CD4-positive, CD25-positive, alpha-beta regulatory T cell (primary cell): ENCODE results near the gene LIMS2. TPM values are rescaled to one million over a fixed set of nuclear protein-coding genes. Genes with fewer than 3 reads are reported as not detected.

Source experiments
- ATAC-seq, 2 donors: fragments of 150-1000 bp; cut with Tn5 transposase; one replicate each; pipeline ENCODE4 v1.10.0; 2021; ENCODE audit warnings: low read depth in 2 of 2, moderate number of reproducible peaks in 2 of 2, moderate library complexity in 1 of 2
- DNase-seq, 3 donors: peaks; one replicate each; pipeline versions ENCODE4 v3.0.0 to v3.0.0-alpha.2; 2012 to 2022; ENCODE audit warnings: mixed read lengths in 1 of 3
- H3K27ac ChIP-seq: one replicate; pipeline ENCODE4 v1.7.0; 2013; ENCODE audit warnings: mild to moderate bottlenecking, low read length; ENCODE audit not compliant: insufficient read depth, poor library complexity, severe bottlenecking
- H3K27me3 ChIP-seq: one replicate; pipeline ENCODE4 v1.7.0; 2013; ENCODE audit warnings: low read length; ENCODE audit not compliant: control insufficient read depth, insufficient read depth
- H3K36me3 ChIP-seq: one replicate; pipeline ENCODE4 v1.7.0; 2013; ENCODE audit warnings: mild to moderate bottlenecking, low read length, moderate library complexity; ENCODE audit not compliant: control insufficient read depth, insufficient read depth
- H3K4me1 ChIP-seq: 2 replicates; pipeline ENCODE4 v1.7.0; 2013; ENCODE audit warnings: mild to moderate bottlenecking, low read length; ENCODE audit not compliant: insufficient read depth, control insufficient read depth, poor library complexity, severe bottlenecking
- H3K4me3 ChIP-seq: one replicate; pipeline ENCODE4 v1.7.0; 2013; ENCODE audit warnings: low read depth, mild to moderate bottlenecking, low read length, moderate library complexity
- H3K9me3 ChIP-seq, 2 experiments: 1 replicate in 1 of 2; 2 replicates in 1 of 2; pipeline ENCODE4 v1.7.0; 2013; ENCODE audit warnings: low read length in 2 of 2, mild to moderate bottlenecking in 1 of 2, moderate library complexity in 1 of 2; ENCODE audit not compliant: control insufficient read depth in 2 of 2
- H3K27ac Mint-ChIP-seq, 3 donors: one replicate each; pipeline ENCODE4 v1.8.0; 2020 to 2022; ENCODE audit warnings: mild to moderate bottlenecking in 3 of 3, mixed read lengths in 3 of 3, moderate library complexity in 2 of 3
- H3K27me3 Mint-ChIP-seq: one replicate; pipeline ENCODE4 v1.8.0; 2022; ENCODE audit warnings: mild to moderate bottlenecking, mixed read lengths
- H3K36me3 Mint-ChIP-seq: one replicate; pipeline ENCODE4 v1.8.0; 2020; ENCODE audit warnings: mixed read lengths
- H3K4me1 Mint-ChIP-seq, 4 donors: one replicate each; pipeline ENCODE4 v1.8.0; 2020 to 2022; ENCODE audit warnings: mixed read lengths in 4 of 4, mild to moderate bottlenecking in 1 of 4
- H3K4me3 Mint-ChIP-seq, 4 donors: one replicate each; pipeline ENCODE4 v1.8.0; 2020 to 2022; ENCODE audit warnings: mild to moderate bottlenecking in 4 of 4, mixed read lengths in 4 of 4, moderate library complexity in 3 of 4
- H3K9me3 Mint-ChIP-seq, 7 donors: one replicate each; pipeline ENCODE4 v1.8.0; 2020 to 2022; ENCODE audit warnings: mixed read lengths in 7 of 7, mild to moderate bottlenecking in 3 of 7, moderate library complexity in 2 of 7
- polyA plus RNA-seq, 4 donors: library from polyadenylated mRNA; unstranded; fragments of 300-500 nt; fragmentation: Illumina TruSeq; gene quantifications; one replicate each; pipeline ENCODE4 v1.2.3, GENCODE V29; 2021
- total RNA-seq: library from RNA; stranded (reverse); gene quantifications from one replicate; pipeline ENCODE4 v1.2.3, GENCODE V29; 2022

Gene LIMS2
- total and polyA plus RNA-seq, 5 donors from 2014 or later, result 10.8 to 23.8 (median 15.4) TPM

GRCh38 chr2:127609031-127609751 is 66.1 kb downstream of the LIMS2 start:
- peaks cover 0 to 12% (median 5%) of the 10 kb centered on the region in 7 donors for H3K9me3 Mint-ChIP-seq
- DNase-seq (no peak), ATAC-seq (no peak)
- H3K4me1 ChIP-seq, result no peaks in the 10 kb centered on the region
- no peak overlapping the region for H3K27ac Mint-ChIP-seq
- H3K36me3 ChIP-seq, result no peaks in the 10 kb centered on the region
- H3K36me3 Mint-ChIP-seq, result peaks cover 4% of the 10 kb centered on the region
- H3K4me3 Mint-ChIP-seq, result no peak overlapping the region
- H3K4me3 ChIP-seq, result no peak overlapping the region
- peaks cover 0 to 4% of the 10 kb centered on the region in 2 experiments for H3K9me3 ChIP-seq
- H3K27me3 ChIP-seq, result no peaks in the 10 kb centered on the region
- no peaks in the 10 kb centered on the region for H3K4me1 Mint-ChIP-seq
- peaks cover 13% of the 10 kb centered on the region for H3K27me3 Mint-ChIP-seq
- no peak overlapping the region for H3K27ac ChIP-seq

- DNase-seq, result no peak
Measured at GRCh38 chr2:127608061-127609030, 67.0 kb downstream of the LIMS2 start.

GRCh38 chr2:127607399-127607908 is 67.9 kb downstream of the LIMS2 start:
- H3K9me3 Mint-ChIP-seq, result peaks cover 0 to 8% (median 0%) of the 10 kb centered on the region in 7 donors
- peaks cover 4% of the 10 kb centered on the region for H3K36me3 Mint-ChIP-seq
- H3K36me3 ChIP-seq, result no peaks in the 10 kb centered on the region
- no peak overlapping the region for H3K27ac ChIP-seq
- H3K4me1 Mint-ChIP-seq, result peaks cover 0 to 1% (median 0%) of the 10 kb centered on the region in 4 donors
- H3K4me3 Mint-ChIP-seq, result no peak overlapping the region
- H3K9me3 ChIP-seq, result no peaks in the 10 kb centered on the region
- no peak overlapping the region for H3K4me3 ChIP-seq
- ATAC-seq (no peak), DNase-seq (no peak)
- H3K27me3 ChIP-seq, result no peaks in the 10 kb centered on the region
- H3K27me3 Mint-ChIP-seq, result peaks cover 7% of the 10 kb centered on the region
- H3K4me1 ChIP-seq, result no peaks in the 10 kb centered on the region
- peak overlapping the region in 1 of 3 donors; percentile 44 for H3K27ac Mint-ChIP-seq

More at GRCh38 chr2:127608061-127609030, 67.0 kb downstream of the LIMS2 start:
- Mint-ChIP-seq H3K27ac (no peak overlapping the region), H3K4me3 (no peak overlapping the region), H3K36me3 (peaks cover 4% of the 10 kb centered on the region), H3K27me3 (peaks cover 15% of the 10 kb centered on the region), H3K9me3 (peaks cover 0 to 7% (median 4%) of the 10 kb centered on the region in 7 donors), H3K4me1 (no peaks in the 10 kb centered on the region)
- no peaks in the 10 kb centered on the region for H3K4me1 ChIP-seq
- H3K4me3 ChIP-seq, result no peak overlapping the region
- H3K36me3 ChIP-seq, result no peaks in the 10 kb centered on the region
- no peak overlapping the region for H3K27ac ChIP-seq
- H3K9me3 ChIP-seq, result peaks cover 0 to 4% of the 10 kb centered on the region in 2 experiments
- H3K27me3 ChIP-seq, result no peaks in the 10 kb centered on the region
- no peak for ATAC-seq

GRCh38 chr2:127606625-127607398 is 68.5 kb downstream of the LIMS2 start:
- DNase-seq, result no peak
- no peaks in the 10 kb centered on the region for H3K9me3 ChIP-seq
- peaks cover 4% of the 10 kb centered on the region for H3K36me3 Mint-ChIP-seq
- H3K36me3 ChIP-seq, result no peaks in the 10 kb centered on the region
- H3K4me1 ChIP-seq, result no peaks in the 10 kb centered on the region
- H3K9me3 Mint-ChIP-seq, result peaks cover 0 to 10% (median 0%) of the 10 kb centered on the region in 7 donors
- ATAC-seq, result no peak
- H3K4me3 Mint-ChIP-seq, result no peak overlapping the region
- H3K27me3 ChIP-seq, result no peaks in the 10 kb centered on the region
- peaks cover 7% of the 10 kb centered on the region for H3K27me3 Mint-ChIP-seq
- no peak overlapping the region for H3K27ac ChIP-seq
- H3K4me1 Mint-ChIP-seq, result peaks cover 0 to 1% (median 0%) of the 10 kb centered on the region in 4 donors
- H3K4me3 ChIP-seq, result no peak overlapping the region
- no peak overlapping the region for H3K27ac Mint-ChIP-seq

- H3K4me1 Mint-ChIP-seq, result peaks cover 0 to 1% (median 0%) of the 10 kb centered on the region in 4 donors
- DNase-seq, result no peak
- no peak for ATAC-seq
Measured at GRCh38 chr2:127605691-127606263, 69.6 kb downstream of the LIMS2 start.

GRCh38 chr2:127604986-127605385 is 70.3 kb downstream of the LIMS2 start:
- H3K27ac Mint-ChIP-seq, result no peak overlapping the region
- H3K27me3 Mint-ChIP-seq, result peaks cover 12% of the 10 kb centered on the region
- ATAC-seq (no peak), DNase-seq (no peak)
- Histone ChIP-seq H3K4me1 (no peaks in the 10 kb centered on the region), H3K27ac (no peak overlapping the region), H3K36me3 (no peaks in the 10 kb centered on the region), H3K4me3 (no peak overlapping the region), H3K9me3 (no peaks in the 10 kb centered on the region), H3K27me3 (no peaks in the 10 kb centered on the region)
- H3K4me1 Mint-ChIP-seq, result peaks cover 0 to 1% (median 0%) of the 10 kb centered on the region in 4 donors
- peaks cover 0 to 7% (median 0%) of the 10 kb centered on the region in 7 donors for H3K9me3 Mint-ChIP-seq
- no peak overlapping the region for H3K4me3 Mint-ChIP-seq
- H3K36me3 Mint-ChIP-seq, result no peaks in the 10 kb centered on the region

More at GRCh38 chr2:127605691-127606263, 69.6 kb downstream of the LIMS2 start:
- H3K27me3 ChIP-seq, result no peaks in the 10 kb centered on the region
- H3K4me3 ChIP-seq, result no peak overlapping the region
- H3K9me3 ChIP-seq, result no peaks in the 10 kb centered on the region
- H3K4me1 ChIP-seq, result no peaks in the 10 kb centered on the region
- peaks cover 7% of the 10 kb centered on the region for H3K27me3 Mint-ChIP-seq
- H3K4me3 Mint-ChIP-seq, result no peak overlapping the region
- H3K36me3 Mint-ChIP-seq, result peaks cover 1% of the 10 kb centered on the region
- no peak overlapping the region for H3K27ac ChIP-seq
- H3K27ac Mint-ChIP-seq, result no peak overlapping the region
- no peaks in the 10 kb centered on the region for H3K36me3 ChIP-seq
- peaks cover 0 to 7% (median 0%) of the 10 kb centered on the region in 7 donors for H3K9me3 Mint-ChIP-seq

GRCh38 chr2:127599211-127599610 is 76.1 kb downstream of the LIMS2 start:
- Mint-ChIP-seq H3K27ac (no peak overlapping the region), H3K4me1 (peaks cover 0 to 4% (median 2%) of the 10 kb centered on the region in 4 donors), H3K27me3 (peaks cover 12% of the 10 kb centered on the region), H3K9me3 (peaks cover 0 to 7% (median 2%) of the 10 kb centered on the region in 7 donors), H3K36me3 (no peaks in the 10 kb centered on the region), H3K4me3 (no peak overlapping the region)
- Histone ChIP-seq H3K27ac (no peak overlapping the region), H3K36me3 (no peaks in the 10 kb centered on the region), H3K9me3 (no peaks in the 10 kb centered on the region), H3K4me3 (no peak overlapping the region), H3K4me1 (no peaks in the 10 kb centered on the region), H3K27me3 (no peaks in the 10 kb centered on the region)
- ATAC-seq (no peak), DNase-seq (no peak)
